Nephron progenitor cell (in vitro differentiated cells): ENCODE measurements around the gene DNER.
"Not testable (repeated sequence)": the region's sequence is repeated elsewhere in the genome, so short reads cannot be mapped to it uniquely, and the experiment has no call there.

Source experiments
- DNase-seq: peaks from one replicate; pipeline ENCODE4 v3.0.0; 2021
- H3K27ac Mint-ChIP-seq: 2 replicates; pipeline ENCODE4 v1.8.0; 2021; ENCODE audit warnings: mild to moderate bottlenecking, moderate library complexity, mixed read lengths
- H3K27me3 Mint-ChIP-seq: 2 replicates; pipeline ENCODE4 v1.8.0; 2021; ENCODE audit warnings: mild to moderate bottlenecking, low read depth, mixed read lengths; ENCODE audit not compliant: poor library complexity
- H3K36me3 Mint-ChIP-seq: 2 replicates; pipeline ENCODE4 v1.8.0; 2021; ENCODE audit warnings: low read depth, mixed read lengths
- H3K4me1 Mint-ChIP-seq: 2 replicates; pipeline ENCODE4 v1.8.0; 2021; ENCODE audit warnings: mixed read lengths
- H3K4me3 Mint-ChIP-seq: 2 replicates; pipeline ENCODE4 v1.8.0; 2021; ENCODE audit warnings: mild to moderate bottlenecking, moderate library complexity, mixed read lengths
- H3K9me3 Mint-ChIP-seq: 2 replicates; pipeline ENCODE4 v1.8.0; 2021; ENCODE audit warnings: mild to moderate bottlenecking, moderate library complexity, mixed read lengths
- TF ChIP-seq, protein P1 (sequence below): fragments of 200-600 bp; sonication (generic); IDR thresholded peaks from 2 replicates; pipeline ENCODE4 v1.5.0; 2021; ENCODE audit warnings: antibody characterized with exemption

DNER gene, protein sequence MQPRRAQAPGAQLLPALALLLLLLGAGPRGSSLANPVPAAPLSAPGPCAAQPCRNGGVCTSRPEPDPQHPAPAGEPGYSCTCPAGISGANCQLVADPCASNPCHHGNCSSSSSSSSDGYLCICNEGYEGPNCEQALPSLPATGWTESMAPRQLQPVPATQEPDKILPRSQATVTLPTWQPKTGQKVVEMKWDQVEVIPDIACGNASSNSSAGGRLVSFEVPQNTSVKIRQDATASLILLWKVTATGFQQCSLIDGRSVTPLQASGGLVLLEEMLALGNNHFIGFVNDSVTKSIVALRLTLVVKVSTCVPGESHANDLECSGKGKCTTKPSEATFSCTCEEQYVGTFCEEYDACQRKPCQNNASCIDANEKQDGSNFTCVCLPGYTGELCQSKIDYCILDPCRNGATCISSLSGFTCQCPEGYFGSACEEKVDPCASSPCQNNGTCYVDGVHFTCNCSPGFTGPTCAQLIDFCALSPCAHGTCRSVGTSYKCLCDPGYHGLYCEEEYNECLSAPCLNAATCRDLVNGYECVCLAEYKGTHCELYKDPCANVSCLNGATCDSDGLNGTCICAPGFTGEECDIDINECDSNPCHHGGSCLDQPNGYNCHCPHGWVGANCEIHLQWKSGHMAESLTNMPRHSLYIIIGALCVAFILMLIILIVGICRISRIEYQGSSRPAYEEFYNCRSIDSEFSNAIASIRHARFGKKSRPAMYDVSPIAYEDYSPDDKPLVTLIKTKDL

DNA sequence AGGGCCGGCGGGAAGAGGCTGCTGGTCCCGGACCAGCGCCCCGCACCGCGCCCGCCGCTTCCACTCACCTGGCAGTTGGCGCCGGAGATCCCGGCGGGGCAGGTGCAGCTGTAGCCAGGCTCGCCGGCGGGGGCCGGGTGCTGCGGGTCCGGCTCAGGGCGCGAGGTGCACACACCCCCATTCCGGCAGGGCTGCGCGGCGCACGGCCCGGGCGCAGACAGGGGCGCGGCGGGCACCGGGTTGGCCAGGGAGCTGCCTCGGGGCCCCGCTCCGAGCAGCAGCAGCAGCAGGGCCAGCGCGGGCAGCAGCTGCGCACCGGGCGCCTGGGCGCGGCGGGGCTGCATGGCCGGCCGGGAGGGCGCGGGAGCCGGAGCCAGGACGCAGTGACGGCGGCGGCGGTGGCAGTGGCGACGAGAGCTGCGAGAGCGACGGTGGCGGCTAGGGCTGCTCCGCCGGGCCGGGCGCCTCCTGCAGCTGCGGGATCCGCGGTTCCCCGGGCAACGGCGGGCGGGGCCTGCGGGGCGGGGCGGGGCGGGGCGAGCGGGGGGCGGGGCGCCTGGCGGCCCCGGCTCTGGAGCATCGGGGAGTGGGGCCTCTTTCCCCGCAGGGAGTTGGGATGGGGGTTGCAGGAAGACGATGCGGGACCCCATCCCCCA, at the start of gene DNER:
DNER (minus strand) TSS at position 476 of the 656 bp plus-strand sequence; CDS start at position 344, 132 bp downstream.
- peak; percentile 78 for DNase-seq
- Mint-ChIP-seq H3K4me3 (peak within 1 kb of the TSS; percentile 77), H3K9me3 (peaks cover 5% of the 10 kb centered on the region), H3K36me3 (no peaks in the 10 kb centered on the region), H3K27ac (no peak within 1 kb of the TSS), H3K4me1 (peaks cover 5% of the 10 kb centered on the region), H3K27me3 (peaks cover 94% of the 10 kb centered on the region)
- TF ChIP-seq, protein P1, sequence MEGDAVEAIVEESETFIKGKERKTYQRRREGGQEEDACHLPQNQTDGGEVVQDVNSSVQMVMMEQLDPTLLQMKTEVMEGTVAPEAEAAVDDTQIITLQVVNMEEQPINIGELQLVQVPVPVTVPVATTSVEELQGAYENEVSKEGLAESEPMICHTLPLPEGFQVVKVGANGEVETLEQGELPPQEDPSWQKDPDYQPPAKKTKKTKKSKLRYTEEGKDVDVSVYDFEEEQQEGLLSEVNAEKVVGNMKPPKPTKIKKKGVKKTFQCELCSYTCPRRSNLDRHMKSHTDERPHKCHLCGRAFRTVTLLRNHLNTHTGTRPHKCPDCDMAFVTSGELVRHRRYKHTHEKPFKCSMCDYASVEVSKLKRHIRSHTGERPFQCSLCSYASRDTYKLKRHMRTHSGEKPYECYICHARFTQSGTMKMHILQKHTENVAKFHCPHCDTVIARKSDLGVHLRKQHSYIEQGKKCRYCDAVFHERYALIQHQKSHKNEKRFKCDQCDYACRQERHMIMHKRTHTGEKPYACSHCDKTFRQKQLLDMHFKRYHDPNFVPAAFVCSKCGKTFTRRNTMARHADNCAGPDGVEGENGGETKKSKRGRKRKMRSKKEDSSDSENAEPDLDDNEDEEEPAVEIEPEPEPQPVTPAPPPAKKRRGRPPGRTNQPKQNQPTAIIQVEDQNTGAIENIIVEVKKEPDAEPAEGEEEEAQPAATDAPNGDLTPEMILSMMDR, result no peak

DNA sequence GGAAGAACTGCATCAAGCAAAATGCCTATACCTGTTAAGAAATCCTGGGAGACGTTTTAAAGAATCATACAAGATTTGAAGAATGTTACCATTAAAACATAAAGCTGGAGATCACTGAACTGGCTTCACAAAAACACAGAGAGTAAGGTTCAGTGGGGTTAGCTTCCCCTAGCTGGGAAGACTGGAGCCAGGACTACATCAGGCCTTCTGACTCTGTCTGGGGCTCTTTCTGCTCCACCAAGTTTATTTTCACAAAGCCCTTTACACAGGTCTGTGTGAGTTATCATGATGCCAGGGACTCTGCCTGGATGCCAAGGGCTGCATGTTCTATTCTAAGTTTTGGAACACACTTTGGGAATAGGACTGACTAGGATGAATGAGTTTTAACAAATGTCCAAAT, 47.3 kb upstream of the DNER start:
- Mint-ChIP-seq H3K36me3 (peaks cover 40% of the 10 kb centered on the region), H3K9me3 (no peaks in the 10 kb centered on the region), H3K27ac (no peak overlapping the region), H3K4me1 (peaks cover 26% of the 10 kb centered on the region), H3K4me3 (no peak overlapping the region), H3K27me3 (no peaks in the 10 kb centered on the region)
- DNase-seq, result no peak
- TF ChIP-seq, protein P1, result no peak

DNA sequence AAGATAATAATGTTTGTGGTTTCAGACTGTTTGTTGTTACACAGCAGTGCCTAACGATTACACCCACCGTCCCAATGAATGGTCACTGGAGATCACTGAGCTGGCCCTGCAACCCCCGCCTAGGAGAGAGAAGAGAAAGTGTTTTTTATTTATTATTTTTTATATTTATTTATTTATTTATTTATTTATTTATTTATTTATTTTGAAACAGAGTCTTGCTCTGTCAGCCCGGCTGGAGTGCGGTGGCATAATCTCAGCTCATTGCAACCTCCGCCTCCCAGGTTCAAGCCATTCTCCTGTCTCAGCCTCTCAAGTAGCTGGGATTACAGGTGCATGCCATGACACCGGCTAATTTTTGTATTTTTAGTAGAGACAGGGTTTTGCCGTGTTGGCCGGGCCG, 43.1 kb upstream of the DNER start:
- not testable (repeated sequence) for H3K4me3 Mint-ChIP-seq, H3K27me3 Mint-ChIP-seq, DNase-seq, H3K27ac Mint-ChIP-seq, H3K9me3 Mint-ChIP-seq
- Mint-ChIP-seq H3K36me3 (peaks cover 12% of the 10 kb centered on the region), H3K4me1 (peaks cover 12% of the 10 kb centered on the region)

DNA sequence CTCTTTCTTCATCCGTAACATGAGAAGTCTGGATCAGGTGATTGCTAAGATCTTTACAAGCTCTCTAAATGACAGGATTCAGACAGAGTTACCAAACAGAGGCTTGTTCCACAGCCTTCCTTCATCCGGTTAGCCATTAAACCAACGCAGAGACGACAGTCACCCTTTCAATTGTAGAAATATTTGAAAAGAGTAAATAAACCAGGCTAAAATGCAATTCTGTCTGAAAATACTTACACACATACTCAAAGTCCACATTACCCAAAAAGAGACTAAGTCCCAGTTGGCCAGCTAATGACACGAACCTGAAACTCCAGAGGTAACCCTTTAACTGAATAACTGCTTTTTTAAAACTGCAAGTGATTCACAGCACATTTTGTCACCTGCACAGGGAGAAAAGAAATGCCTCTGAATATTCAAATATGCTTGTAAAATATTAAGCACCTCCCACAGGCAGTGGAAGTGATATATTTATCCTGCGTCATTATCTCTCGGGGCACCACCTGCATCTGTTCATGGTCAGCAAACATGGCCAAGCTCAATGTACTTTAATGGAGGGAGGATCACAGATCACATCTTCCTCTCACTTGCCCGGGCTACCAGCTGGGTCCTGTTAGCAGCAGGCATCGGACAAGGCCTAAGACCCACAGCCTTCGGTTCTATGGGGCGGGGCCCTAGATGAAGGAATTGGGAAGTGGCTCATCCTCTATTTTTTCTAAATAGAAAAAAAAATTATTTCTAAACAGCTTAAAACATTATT, 38.8 kb upstream of the DNER start:
- Mint-ChIP-seq H3K27me3 (peaks cover 3% of the 10 kb centered on the region), H3K36me3 (peaks cover 5% of the 10 kb centered on the region), H3K9me3 (peaks cover 3% of the 10 kb centered on the region), H3K4me3 (no peak overlapping the region), H3K4me1 (peaks cover 15% of the 10 kb centered on the region), H3K27ac (no peak overlapping the region)
- TF ChIP-seq, protein P1, result no peak
- DNase-seq, result no peak

DNA sequence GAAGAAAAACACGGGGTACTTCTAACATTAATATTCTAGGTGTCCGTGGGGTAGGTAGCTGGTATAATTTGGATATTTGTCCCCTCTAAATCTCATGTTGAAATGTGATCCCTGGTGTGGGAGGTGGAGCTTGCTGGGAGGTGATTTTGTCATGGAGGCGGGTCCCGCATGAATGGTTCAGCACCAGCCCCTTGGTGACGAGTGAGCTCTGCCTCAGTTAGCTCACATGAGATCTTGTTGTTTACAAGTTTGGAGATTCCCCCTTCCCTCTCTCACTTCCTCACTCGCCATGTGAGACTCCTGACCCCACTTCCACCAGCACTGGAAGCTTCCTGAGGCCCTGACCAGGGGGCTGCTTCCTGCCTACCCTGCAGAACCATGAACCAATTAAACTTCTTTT, 35.4 kb upstream of the DNER start:
- TF ChIP-seq, protein P1, result no peak

More for the DNA sequence above, 35.4 kb upstream of the DNER start:
- Mint-ChIP-seq H3K36me3 (no peaks in the 10 kb centered on the region), H3K27me3 (peaks cover 3% of the 10 kb centered on the region), H3K9me3 (peaks cover 8% of the 10 kb centered on the region), H3K4me3 (no peak overlapping the region), H3K27ac (no peak overlapping the region), H3K4me1 (peaks cover 15% of the 10 kb centered on the region)
- no peak for DNase-seq
